Mesodermal cell (in vitro differentiated cells): ENCODE results near the gene ALS2.
"Not testable (repeated sequence)": the region's sequence is repeated elsewhere in the genome, so short reads cannot be mapped to it uniquely, and the experiment has no call there.

Experiments used
- H3K27ac ChIP-seq: 2 replicates; pipeline ENCODE4 v1.7.0; 2013; ENCODE audit warnings: mild to moderate bottlenecking, low read depth, low read length, moderate library complexity; ENCODE audit not compliant: severe bottlenecking
- H3K36me3 ChIP-seq: 2 replicates; pipeline ENCODE4 v1.7.1; 2013; ENCODE audit warnings: mild to moderate bottlenecking, low read length, moderate library complexity; ENCODE audit not compliant: control insufficient read depth, insufficient read depth
- H3K4me1 ChIP-seq: one replicate; pipeline ENCODE4 v1.7.1; 2013; ENCODE audit warnings: mild to moderate bottlenecking, low read length; ENCODE audit not compliant: insufficient read depth, control insufficient read depth, poor library complexity, severe bottlenecking
- H3K4me3 ChIP-seq: 2 replicates; pipeline ENCODE4 v1.7.0; 2013; ENCODE audit warnings: low read length, control low read depth, mild to moderate bottlenecking; ENCODE audit not compliant: insufficient read depth, poor library complexity, severe bottlenecking; ENCODE audit errors: extremely low read depth
- H3K9me3 ChIP-seq: 2 replicates; pipeline ENCODE4 v1.7.1; 2013; ENCODE audit warnings: mild to moderate bottlenecking, low read length, moderate library complexity; ENCODE audit not compliant: control insufficient read depth
- WGBS, 2 experiments: methylation state at CpG; one replicate each; pipeline ENCODE4 v1.1.5; 2013; ENCODE audit warnings: missing lambda C conversion rate in 2 of 2; ENCODE audit not compliant: insufficient coverage in 2 of 2; 5-methylcytosine and 5-hydroxymethylcytosine counted together

ALS2 gene

GRCh38 chr2:201775326-201775725, 5.4 kb downstream of the ALS2 start:
- WGBS, 2 experiments = 83 to 100% methylated on average over 1 of the region's 1 CpG

GRCh38 chr2:201774546-201774945, 6.2 kb downstream of the ALS2 start:
- no CpG with 5 or more reads among the region's 2 CpGs for WGBS, 2 experiments
- Histone ChIP-seq H3K4me1 (peaks cover 15% of the 10 kb centered on the region), H3K4me3 (no peak overlapping the region), H3K9me3 (no peaks in the 10 kb centered on the region), H3K36me3 (peaks cover 12% of the 10 kb centered on the region), H3K27ac (no peak overlapping the region)

More at GRCh38 chr2:201775326-201775725, 5.4 kb downstream of the ALS2 start:
- peaks cover 12% of the 10 kb centered on the region for H3K36me3 ChIP-seq
- H3K4me1 ChIP-seq = peaks cover 15% of the 10 kb centered on the region
- H3K4me3 ChIP-seq = no peak overlapping the region
- no peak overlapping the region for H3K27ac ChIP-seq
- H3K9me3 ChIP-seq = no peaks in the 10 kb centered on the region

DNA sequence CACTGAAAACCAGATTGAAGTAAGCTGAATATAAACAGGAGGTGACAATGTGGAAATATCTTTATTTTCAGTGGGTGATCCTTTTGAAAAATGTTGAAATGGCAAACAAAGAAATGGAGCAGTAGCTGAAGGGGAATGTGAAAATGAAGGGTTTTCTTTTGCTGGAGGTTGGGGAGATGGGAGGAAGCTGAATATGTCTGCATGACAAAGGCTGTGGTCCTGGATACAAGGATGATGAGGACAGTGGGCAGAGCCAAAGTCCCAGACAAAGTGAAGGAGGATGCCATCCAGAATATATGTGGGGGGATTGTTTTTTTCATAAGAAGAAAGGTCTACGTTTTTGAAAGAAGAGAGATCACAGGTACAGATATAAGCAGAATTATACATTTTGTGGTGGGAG, 6.7 kb downstream of the ALS2 start:
- Histone ChIP-seq H3K36me3 (peaks cover 12% of the 10 kb centered on the region), H3K4me1 (peaks cover 15% of the 10 kb centered on the region), H3K27ac (no peak overlapping the region), H3K4me3 (no peak overlapping the region), H3K9me3 (no peaks in the 10 kb centered on the region)
- WGBS, 2 experiments = 43 to 50% methylated on average over 1 of the region's 1 CpG

DNA sequence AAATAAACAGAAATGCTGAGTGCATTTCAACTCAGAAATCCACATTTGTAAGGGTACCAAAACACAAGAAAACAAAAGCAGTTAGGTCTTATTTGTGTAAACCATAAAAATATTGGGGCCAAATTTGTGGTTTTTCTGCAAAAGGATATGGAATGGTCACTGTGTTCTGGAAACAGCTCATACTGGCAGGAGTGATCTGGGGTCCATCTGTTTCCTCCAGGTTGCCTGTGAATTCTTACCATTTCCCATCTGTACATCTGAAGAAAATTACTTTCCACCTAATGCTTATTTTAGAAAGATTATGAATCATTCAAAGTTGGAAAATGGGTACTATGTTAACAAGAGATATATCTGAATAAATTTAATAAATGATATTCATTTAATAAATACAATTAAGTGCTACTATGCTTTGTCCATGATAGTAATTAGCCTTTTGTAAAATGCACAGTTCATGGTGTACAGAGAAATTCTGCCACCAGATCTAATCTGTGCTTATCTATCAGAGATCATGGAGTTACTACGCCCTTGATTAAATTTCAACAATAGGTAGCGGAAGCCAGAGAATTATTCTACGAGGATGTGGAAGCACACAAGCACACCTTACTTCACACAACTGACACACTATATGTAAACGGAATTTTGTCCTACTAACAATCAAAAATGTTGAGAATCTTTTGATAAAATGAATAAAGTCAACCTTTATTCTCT, 10.9 kb downstream of the ALS2 start:
- no peak overlapping the region for H3K4me3 ChIP-seq
- 100% methylated on average over 1 to 2 of the region's 4 CpGs for WGBS, 2 experiments
- H3K4me1 ChIP-seq = no peaks in the 10 kb centered on the region
- no peaks in the 10 kb centered on the region for H3K9me3 ChIP-seq
- peaks cover 35% of the 10 kb centered on the region for H3K36me3 ChIP-seq
- no peak overlapping the region for H3K27ac ChIP-seq

- H3K9me3 ChIP-seq = no peaks in the 10 kb centered on the region
- WGBS, 2 experiments = no CpG with 5 or more reads among the region's 1 CpG
- peaks cover 35% of the 10 kb centered on the region for H3K36me3 ChIP-seq
- H3K4me3 ChIP-seq = no peak overlapping the region
- H3K27ac ChIP-seq = no peak overlapping the region
- H3K4me1 ChIP-seq = no peaks in the 10 kb centered on the region
These were observed 11.8 kb downstream of the ALS2 start for GRCh38 chr2:201768918-201769317.

GRCh38 chr2:201765799-201766198, 14.9 kb downstream of the ALS2 start:
- H3K9me3 ChIP-seq = no peaks in the 10 kb centered on the region
- no peak overlapping the region for H3K27ac ChIP-seq
- H3K36me3 ChIP-seq = peaks cover 60% of the 10 kb centered on the region
- H3K4me3 ChIP-seq = no peak overlapping the region
- H3K4me1 ChIP-seq = no peaks in the 10 kb centered on the region

DNA sequence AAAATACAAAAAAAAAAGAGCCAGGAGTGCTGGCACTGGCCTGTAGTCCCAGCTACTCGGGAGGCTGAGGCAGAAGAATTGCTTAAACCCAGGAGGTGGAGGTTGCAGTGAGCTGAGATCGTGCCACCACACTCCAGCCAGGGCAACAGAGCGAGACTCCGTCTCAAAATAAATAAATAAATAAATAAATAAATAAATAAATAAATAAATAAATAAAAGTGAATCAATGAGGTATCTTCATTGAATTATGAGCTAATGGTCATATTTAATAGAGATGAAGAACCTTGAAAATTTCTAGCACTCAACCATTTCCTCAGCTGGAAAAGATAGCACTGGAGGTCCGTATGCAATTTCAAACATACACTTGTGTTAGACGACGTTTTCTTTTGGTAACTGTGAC, 16.3 kb downstream of the ALS2 start:
- 100% methylated on average over 1 of the region's 7 CpGs; no CpG with 5 or more reads in 1 of the 2 experiments for WGBS, 2 experiments
- H3K36me3 ChIP-seq = peaks cover 69% of the 10 kb centered on the region
- H3K4me3 ChIP-seq, H3K9me3 ChIP-seq, H3K27ac ChIP-seq, H3K4me1 ChIP-seq: not testable (repeated sequence)

DNA sequence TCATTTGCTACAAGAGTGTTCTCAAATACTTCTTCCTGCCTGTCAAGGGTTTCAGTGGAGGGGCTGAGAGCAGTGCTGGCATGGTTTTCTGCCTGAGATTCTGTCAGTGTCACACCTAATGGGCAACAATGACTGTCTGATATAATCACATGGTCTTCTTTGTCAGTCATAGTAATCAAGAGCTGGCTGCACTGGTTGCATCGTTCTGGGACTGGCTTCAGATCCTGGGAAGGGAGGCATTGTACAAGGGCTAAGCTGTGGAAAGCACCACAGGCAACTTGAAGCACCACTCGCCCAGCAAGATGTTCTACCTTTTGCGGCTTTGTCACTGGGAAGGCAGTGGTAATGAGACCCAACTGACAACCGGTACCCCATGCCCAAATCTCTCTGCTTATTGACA, 19.6 kb downstream of the ALS2 start:
- Histone ChIP-seq H3K27ac (no peak overlapping the region), H3K36me3 (peaks cover 79% of the 10 kb centered on the region), H3K4me1 (no peaks in the 10 kb centered on the region), H3K9me3 (no peaks in the 10 kb centered on the region), H3K4me3 (no peak overlapping the region)
- WGBS, 2 experiments = 93 to 96% methylated on average over 4 of the region's 4 CpGs

DNA sequence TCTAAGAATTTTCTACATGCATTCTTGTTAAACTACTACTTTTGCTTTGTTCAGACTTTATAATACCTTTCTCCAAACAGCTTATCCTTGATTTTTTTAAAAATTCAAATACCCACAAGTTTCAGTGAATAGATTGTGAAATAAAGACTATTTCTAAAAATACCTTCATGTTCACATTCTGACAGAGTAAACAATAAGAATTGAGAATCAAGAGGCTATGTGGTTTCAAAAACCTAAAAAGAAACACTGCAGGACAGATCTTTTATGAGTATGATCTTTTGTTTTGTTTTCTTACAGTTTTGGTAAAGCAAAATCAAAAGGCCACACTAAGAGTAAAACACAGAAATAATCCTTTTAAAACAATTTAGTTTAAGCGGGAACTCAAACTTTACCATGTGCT, 21.2 kb downstream of the ALS2 start:
- H3K4me1 ChIP-seq = no peaks in the 10 kb centered on the region
- no peak overlapping the region for H3K4me3 ChIP-seq
- peaks cover 70% of the 10 kb centered on the region for H3K36me3 ChIP-seq
- H3K27ac ChIP-seq = no peak overlapping the region
- WGBS, 2 experiments = no CpG with 5 or more reads among the region's 1 CpG
- H3K9me3 ChIP-seq = no peaks in the 10 kb centered on the region

- no peaks in the 10 kb centered on the region for H3K4me1 ChIP-seq
- no peak overlapping the region for H3K27ac ChIP-seq
- no peak overlapping the region for H3K4me3 ChIP-seq
- no peaks in the 10 kb centered on the region for H3K9me3 ChIP-seq
- peaks cover 72% of the 10 kb centered on the region for H3K36me3 ChIP-seq
- no CpG with 5 or more reads among the region's 3 CpGs for WGBS, 2 experiments
These were observed 21.9 kb downstream of the ALS2 start for GRCh38 chr2:201758873-201759272.

DNA sequence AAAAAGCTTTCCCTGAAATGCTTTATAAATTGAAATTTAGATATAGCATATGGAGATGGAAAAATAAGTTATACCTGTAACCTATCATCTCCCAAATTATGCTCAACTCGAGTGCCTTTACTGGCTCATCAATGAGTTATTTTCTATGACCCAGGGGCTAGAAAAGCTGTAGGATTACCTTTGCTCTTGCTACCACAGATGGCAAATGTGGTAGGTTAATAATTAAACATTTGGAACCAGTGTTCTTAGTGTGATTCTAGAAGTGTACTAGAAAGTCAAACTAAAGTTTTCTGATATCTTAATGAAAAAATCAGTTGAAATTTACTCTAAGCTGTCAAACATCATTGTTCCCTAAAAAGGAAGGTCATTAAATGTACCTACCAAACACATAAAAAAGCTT, 22.5 kb downstream of the ALS2 start:
- no peaks in the 10 kb centered on the region for H3K4me1 ChIP-seq
- H3K27ac ChIP-seq = no peak overlapping the region
- no peaks in the 10 kb centered on the region for H3K9me3 ChIP-seq
- no peak overlapping the region for H3K4me3 ChIP-seq
- H3K36me3 ChIP-seq = peaks cover 69% of the 10 kb centered on the region
- WGBS, 2 experiments = no CpG with 5 or more reads among the region's 1 CpG
